Right hindlimb (tissue), 1 donor: ENCODE results near the gene ZNF57.
"Not testable (repeated sequence)": the region's sequence is repeated elsewhere in the genome, so short reads cannot be mapped to it uniquely, and the experiment has no call there.

Experiments
- DNase-seq: peaks from one replicate; pipeline ENCODE4 v3.0.0-alpha.2; 2018

The ZNF57 gene

DNA sequence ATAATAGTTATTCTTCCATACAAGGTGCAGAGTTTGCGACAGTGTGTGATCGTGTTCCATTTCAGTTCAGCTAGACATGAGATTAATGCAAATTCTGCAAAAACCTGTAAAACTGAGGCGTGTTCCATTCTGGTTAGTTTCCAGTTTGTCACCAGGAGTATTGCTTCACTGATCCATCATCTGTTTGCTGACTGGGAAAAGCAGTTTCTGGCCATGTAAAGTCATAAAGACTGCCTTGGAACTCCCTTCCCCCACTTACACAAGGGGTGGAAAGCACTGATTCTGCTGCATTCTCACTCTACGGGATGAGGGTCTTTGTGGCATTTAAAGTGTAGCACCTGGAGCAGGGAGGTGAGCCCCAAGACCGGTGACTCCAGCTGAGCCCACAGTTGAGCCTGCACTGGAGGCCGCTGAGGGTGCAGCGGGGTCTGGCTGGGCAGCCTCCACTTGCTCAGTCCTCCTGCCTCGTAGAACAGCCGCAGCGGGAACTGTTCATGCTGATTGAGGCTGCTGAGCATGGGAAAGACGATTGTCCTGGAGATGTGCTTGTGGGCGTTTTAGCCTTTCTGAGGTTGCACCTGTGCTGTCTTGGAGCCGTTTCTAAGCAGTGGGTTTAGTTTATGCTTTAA, 2.0 kb downstream of the ZNF57 start:
- no peak for DNase-seq

DNA sequence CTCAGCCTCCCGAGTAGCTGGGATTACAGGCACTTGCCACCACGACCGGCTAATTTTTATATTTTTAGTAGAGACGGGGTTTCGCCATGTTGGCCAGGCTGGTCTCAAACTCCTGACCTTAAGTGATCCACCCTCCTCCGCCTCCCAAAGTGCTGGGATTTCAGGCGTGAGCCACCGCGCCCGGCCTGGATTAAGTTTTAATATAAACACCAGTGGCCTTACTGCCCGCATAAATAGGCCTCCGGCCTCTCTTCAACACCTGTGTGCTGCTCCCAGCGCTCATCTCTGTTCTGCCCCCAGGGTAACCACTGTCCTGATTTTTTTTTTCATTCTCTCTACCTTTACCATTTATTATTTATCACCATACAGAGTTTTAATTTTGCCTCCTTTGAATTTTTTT, 2.6 kb downstream of the ZNF57 start:
- not testable (repeated sequence) for DNase-seq

DNA sequence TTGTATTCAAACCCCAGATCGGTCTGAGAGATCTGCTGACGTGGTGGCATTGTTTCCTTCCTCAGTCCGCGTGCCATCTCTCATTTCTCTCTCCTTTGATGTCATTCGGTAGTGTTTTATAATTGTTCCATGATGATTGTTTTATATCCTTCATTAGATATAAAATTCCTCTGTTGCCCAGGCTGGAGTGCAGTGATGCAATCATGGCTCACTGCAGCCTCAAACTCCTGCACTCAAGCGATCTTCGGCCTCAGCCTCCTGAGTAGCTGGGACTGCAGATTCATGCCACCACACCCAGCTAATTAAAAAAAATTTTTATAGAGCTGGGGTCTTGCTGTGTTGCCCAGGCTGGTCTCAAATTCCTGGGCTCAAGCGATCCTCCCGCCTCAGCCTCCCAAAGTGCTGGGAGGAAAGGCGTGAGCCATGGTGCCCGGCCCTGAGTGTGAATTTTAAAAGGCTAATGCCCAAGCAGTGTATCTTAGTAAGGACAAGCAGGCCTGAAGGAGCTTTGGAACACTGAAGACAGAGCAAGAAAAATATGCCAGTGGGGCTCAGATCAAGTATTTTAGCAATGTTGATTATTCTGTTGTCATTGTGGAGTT, 5.3 kb downstream of the ZNF57 start:
- no peak for DNase-seq

DNA sequence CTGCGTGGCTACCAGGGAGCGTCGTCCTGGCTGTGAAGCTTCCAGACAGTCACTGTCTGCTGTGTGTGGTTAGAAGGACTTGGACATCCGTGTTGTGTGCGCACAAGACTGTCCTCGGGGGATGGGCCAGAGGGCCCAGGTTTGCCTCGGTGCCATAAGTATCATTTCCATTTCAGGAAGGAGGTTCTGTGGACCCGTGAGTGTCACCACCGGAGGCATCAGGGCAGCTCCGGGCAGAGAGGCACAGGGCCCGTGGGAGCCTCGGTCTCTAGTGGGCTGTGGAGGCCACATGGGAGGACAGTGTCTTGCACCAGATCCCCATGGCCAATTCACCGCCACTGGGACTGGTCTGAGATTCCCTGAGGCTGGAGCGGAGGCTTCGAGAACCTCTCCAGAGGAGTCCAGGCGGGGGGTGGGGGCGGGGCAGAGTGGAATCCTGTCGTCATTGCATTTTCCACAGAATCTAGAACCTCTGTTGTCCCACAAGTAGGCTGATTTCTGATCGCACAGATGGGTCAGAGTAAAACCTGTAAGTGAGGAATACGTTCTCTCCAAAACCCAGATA, 6.0 kb downstream of the ZNF57 start:
- DNase-seq = no peak

DNA sequence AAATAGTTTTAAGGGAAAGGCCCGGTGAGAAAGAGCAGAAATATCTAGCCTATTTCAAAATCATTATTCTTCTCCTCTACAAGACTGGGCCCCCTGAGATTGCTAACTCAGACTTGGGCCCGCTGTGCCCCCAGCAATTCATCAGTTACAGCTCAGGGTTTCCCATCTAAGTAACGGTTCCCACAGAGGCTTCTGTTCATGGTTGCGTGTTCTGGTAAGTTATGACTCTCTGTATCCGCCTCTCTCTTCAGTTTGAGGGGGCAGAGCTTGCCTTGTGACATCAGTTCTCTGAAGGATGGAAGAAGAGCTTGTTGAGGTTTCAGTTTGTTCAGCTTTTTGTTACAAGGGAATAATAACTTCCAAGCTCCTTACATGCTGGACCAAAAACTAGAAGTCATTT, 11.6 kb downstream of the ZNF57 start:
- DNase-seq = no peak

DNA sequence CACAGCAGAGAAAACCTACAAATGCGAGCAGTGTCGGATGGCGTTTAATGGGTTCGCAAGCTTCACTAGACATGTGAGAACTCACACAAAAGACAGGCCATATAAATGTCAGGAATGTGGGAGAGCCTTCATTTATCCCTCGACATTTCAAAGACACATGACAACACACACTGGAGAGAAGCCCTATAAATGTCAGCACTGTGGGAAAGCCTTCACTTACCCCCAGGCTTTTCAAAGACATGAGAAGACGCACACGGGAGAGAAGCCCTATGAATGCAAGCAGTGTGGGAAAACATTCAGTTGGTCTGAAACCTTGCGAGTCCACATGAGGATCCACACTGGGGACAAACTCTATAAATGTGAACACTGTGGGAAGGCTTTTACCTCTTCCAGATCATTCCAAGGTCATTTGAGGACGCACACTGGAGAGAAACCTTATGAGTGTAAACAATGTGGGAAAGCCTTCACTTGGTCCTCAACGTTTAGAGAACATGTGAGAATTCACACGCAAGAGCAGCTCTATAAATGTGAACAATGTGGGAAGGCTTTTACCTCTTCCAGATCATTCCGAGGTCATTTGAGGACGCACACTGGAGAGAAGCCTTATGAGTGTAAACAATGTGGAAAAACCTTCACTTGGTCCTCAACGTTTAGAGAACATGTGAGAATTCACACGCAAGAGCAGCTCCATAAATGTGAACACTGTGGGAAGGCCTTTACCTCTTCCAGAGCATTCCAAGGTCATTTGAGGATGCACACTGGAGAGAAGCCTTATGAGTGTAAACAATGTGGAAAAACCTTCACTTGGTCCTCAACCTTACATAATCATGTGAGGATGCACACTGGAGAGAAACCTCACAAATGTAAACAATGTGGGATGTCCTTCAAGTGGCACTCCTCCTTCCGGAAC, 16.8 kb downstream of the ZNF57 start:
- DNase-seq = no peak

DNA sequence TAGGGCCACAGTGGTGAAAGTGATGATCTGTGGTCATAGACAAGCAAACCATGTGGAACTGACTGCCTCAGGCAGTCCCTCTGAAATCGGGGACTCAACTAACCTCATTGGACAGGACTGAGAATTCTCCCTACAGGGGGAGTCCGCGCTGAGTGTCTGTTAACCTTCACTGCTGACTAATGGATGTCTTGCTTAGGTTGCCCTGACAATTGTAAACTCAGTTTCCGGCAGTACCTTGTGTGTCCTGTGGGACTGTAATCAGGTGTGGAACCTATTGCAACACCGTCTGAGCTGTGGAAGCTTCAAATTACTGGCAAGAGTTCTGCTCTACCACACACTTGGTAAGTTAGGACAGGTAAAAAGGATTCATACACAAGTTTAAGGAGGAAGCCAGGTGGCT, 22.3 kb downstream of the ZNF57 start:
- no peak for DNase-seq

DNA sequence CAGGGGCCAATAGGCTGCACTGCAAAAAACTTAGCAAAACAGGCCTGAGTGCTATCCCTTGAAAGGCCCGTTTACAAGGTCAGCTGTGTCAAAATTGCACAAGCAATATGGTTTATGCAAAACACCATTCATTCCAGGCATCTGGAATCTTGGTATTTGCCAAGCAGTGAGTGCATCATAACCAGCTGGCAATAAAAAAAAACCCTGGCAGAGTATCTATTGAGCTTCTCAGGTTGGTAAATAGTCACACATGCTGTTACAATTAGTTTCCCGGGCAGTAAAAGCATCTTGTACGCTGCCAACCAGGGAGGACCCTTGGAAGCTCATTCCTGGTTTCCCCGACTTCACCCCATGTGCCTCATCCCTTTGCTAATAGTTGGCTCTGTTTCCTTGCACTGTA, 22.8 kb downstream of the ZNF57 start:
- DNase-seq = peak; percentile 55

DNA sequence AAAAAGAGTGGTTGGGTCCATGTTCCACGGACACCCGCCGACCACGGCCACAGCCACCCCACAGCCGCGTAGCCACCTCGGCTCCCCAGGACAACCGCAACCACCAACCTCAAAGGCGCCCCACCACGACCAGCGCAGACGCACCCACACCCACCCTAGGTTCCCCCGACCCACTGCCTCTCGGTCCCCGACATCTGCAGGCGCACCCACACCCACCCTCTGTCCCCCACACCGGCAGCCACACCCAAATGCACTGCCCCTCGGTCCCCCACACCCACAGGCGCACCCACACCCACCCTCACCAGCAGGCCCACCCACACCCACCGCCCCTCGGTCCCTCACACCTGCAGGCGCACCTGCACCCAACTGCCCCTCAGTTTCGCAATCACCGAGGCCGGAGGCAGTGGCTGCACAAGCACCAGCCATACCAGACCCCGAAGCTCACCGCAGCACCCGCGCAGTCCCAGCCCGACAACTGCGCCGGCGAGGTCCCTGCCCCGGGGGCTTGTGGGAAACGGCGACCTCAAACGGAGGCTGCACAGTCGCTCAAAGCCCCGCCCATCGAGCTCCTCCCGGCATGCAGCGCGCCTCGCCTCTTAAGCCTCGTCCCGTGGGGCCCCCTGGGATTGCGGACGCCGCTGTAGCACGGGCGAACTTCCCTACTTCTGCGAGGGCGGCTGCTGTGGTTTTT, 25.8 kb downstream of the ZNF57 start:
- DNase-seq = no peak

DNA sequence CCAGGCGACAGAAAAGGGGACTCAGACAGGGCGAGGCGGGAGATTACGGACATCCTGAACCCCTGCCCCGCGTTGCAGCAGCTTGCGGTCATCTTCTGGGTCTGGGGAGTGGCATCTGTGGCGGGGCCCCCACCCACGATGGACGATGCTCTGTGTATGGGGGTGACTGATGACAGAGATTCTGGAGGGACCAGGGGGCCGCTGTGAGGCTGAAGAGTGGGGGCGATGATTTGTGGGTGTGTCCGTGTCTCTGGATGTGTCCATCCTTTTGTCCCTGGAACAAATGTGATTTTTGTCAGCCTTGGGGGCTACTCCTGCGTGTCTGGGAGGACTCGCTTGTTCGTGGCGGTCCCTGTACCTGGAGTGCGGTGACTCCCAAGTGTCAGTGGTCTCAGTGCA, 26.3 kb downstream of the ZNF57 start:
- no peak for DNase-seq

DNA sequence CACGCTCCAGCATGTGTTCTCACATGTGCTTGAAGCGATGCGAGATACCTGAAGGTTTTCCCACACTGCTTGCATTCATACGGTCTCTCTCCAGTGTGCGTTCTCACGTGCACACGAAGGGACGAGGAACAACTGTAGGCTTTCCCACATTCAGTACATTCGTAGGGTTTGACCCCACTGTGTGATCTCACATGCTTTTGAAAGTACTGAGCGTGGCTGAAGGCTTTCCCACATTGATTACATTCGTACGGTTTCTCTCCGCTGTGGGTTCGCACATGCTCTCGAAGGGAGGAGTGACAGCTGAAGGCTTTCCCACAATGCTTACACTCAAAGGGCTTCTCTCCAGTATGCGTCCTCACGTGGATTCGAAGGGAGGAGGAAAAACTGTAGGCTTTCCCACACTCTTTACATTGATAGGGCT, 32.8 kb downstream of the ZNF57 start:
- no peak for DNase-seq

DNA sequence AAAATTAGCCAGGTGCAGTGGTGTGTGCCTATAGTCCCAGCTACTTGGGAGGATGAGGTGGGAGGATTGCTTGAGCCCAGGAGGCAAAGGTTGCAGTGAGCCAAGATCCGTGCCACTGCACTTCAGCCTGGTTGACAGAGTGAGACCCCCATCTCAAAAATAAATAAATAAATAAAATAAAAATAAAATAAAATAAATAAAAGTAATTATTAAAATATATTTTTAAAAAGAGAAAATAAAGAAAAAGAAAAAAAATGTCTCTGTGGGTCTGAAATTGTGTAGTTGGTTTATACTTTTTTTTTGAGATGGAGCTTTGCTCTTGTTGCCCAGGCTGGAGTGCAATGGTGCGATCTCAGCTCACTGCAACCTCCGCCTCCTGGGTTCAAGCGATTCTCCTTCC, 35.1 kb downstream of the ZNF57 start:
- not testable (repeated sequence) for DNase-seq

DNA sequence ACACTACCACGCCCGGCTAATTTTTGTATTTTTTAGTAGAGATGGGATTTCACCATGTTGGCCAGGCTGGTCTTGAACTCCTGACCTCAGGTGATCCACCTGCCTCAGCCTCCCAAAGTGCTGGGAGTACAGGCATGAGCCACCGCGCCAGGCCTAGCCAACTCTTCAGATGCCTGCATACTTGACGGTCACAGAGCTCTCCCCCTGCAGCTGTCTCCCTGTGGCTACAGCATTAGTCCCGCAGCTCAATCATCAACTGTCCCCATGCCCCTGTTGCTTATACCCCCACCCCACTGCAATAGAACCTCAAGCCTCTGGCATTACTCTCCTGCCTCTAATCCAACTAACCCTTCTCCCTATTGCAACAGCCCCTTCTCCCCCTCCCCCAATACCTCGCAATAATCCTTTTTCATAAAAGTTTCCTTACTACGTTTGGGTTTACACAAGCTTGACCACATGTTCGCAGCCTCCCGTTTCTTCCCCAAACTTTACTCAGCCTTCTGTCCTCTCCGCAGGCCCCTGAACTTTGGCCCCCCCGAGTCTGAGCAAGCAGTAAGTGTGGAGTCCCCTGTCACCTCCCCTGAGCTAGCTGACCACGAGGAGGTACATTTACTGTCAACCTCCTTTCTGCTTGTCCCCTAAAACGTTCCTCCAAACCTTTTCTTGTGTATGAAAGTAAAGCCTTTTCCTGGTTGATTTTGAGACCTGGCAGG, 42.4 kb downstream of the ZNF57 start:
- no peak for DNase-seq

DNA sequence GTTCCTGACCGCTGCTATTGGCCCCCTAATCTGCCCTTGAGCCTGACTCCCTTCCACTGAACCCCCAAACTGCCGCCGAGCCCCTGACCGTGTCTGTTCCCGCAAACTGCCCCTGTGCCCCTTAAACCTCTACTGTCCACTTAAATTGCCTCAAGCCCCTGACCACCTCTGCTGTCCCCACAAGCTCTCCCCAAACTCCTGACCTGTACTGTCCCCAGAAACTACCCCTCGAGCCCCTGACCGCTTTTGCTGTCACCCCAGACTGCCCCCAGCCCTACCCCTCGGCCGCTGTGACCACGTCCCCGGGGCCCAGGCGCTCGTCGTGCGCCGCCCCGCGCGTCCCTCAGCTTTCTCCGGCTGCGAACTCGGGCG, 43.7 kb downstream of the ZNF57 start:
- no peak for DNase-seq

DNA sequence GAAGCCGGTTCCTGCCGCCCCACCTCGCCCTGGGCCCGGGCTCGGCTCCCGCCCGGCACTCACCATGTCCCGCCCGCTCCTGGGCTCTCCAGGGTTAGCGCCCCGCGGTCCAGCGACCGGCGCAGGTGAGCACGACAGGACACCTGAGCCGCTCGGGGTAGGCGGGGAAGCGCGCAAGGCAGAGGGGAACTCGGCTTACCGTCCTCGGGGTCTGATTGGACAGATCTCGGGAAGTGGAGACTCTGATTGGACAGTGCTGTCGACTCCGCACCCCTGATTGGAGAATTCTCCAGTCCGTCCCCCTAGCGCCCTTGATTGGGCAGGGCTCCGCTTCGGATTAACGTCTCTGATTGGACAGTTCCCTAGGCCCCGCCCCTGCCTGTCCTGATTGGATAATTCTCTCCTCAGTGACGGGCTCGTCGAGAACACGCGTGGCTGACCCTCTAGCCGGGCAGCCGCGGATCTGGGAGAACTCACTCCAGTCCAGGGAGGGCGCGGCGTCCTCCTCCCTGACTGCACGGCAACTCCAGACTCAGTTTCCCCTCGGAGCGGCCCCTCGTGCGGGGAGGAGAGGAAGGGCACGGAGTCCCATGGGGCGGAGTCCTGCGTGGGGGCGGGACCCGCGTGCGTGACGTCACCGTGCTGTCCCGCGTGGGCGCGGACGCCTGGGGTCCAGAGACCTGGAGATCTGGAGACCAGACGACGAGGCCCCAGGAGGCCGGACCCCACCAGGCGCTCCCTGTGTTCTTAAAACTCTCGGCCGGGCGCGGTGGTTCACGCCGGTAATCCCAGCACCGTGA, 44.2 kb downstream of the ZNF57 start, which contains the start of gene ZNF77:
Gene ZNF77 (minus strand): TSS at position 197 of the 800 bp plus-strand sequence. CDS start 131 bp downstream, at position 66.
- peak; percentile 99 for DNase-seq

DNA sequence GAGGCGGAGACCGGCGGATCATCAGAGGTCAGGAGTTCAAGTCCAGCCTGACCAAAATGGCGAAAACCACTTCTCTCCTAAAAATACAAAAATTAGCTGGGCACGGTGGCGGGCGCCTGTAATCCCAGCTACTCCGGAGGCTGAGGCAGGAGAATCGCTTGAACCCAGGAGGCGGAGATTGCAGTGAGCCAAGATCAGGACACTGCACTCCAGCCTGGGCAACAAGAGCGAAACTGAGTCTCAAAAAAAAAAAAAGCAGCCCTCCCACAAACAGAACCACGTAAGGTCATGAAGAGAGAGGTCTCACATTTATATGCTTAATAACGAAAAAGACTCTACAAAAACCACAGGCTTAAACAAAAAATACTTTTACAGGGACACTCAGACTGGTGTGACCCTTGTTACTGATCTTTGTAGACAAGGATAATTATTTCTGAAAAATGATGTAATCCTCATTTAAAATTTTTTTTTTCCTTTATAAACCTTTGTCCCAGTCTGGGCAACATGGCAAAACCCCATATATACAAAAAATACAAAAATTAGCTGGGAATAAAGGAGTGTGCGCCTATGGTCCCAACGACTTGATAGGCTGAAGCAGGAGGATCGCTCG, 45.0 kb downstream of the ZNF57 start:
- no peak for DNase-seq

DNA sequence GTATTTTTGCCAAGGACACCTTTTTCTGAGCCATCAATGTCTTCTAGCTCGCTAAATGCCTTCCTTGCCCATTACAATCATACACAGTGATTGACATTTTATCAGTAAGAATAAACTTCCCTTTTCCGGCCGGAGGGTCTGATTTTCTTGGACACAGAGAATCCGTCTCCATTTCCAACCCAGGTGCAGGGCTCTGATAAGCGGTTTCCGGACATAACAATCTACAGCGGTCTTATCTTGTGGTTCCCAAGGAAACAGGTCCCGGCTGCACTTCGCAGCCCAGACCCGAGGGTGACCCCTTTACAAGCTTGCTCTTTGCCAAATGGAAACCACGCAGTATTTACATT, 49.2 kb downstream of the ZNF57 start:
- no peak for DNase-seq

DNA sequence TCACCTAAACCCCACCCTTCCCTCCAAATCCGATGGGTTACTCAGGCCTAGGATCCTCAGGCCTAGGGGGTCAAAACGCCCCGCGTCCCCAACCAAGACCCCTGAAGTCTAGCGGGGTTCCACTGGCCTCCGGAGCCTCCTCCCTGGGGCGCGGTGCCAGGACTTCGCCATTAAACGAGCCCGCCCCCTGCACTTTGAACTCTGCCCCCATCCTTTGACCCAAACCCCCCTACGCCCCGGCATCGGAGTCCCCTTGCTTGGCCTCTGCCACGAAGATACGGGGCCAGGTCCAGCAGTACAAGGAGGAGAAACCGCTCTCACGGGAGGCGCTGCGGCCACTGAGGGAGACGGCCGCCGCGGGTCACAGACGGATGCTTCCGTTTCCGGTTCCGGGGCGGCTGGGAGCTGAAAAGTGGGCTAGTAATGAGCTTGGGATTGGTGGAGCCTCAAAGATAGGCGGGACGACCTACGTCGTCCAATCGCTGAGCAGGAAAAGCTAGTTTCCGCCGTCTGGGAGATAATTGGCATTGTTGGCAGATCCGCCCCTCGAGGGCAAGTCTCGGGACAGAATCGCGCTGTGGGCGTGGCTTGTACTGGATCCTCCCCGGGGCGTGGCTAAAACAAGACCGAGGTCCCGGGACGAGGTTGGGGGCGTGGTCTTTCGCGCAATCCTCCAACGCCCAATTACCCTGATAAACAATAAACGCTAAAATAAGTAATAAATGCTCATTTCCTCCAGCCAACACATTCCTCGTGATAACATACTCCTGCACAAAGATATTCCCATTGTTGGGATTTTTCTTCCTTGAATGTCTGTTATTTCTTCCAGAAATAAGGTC, 49.8 kb downstream of the ZNF57 start:
- peak; percentile 100 for DNase-seq

DNA sequence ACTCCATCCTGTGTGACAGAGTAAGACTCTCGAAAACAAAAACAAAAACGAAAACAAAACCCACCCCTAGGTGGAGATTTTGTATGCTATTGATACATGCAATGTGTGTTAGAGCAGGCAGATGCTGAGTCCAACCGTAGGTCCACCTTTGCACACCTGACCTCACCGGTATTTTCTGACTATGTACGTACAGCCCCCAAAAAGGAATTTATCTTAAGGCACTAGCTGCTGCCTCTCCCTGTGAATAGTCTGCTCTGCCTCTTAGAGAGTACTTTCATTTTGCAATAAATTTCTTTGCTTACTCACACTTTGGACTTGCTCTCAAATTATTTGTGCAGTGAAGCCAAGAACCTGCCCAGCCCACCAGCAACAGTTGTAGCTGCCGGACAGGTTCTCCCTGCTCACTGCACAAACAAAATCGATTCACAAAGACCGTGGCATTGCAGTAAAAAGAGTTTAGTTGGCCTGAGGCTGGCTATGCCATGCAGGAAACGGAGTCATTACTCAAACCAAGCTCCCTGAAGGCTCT, 52.3 kb downstream of the ZNF57 start:
- no peak for DNase-seq

DNA sequence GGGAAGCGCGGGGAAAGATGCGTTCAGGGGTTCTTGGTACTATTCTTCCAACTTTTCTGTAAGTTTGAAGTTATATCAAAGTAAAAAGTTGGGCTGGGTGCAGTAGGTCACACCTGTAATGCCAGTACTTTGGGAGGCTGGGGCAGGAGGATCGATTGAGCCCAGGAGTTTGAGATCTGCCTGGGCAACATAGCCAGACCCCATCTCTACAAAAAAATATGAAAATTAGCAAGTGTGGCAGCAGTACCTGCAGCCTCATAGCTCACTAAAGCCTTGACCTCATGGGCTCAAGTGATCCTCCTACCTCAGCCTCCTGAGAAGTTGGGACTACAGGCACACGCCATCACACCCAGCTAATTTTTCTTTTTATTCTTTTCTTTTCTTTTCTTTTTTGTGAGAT, 56.4 kb downstream of the ZNF57 start:
- no peak for DNase-seq
